GM21515 (cell line): Measurements from ENCODE around the gene FOXRED1.
A peak's percentile ranks its signal among the peaks of the same experiment; 100 is the strongest.

ENCODE experiments used
- ATAC-seq: cut with Tn5 transposase; IDR thresholded peaks from one replicate; pipeline ENCODE4 v1.9.1; 2021; ENCODE audit not compliant: unreplicated experiment

Gene FOXRED1

DNA sequence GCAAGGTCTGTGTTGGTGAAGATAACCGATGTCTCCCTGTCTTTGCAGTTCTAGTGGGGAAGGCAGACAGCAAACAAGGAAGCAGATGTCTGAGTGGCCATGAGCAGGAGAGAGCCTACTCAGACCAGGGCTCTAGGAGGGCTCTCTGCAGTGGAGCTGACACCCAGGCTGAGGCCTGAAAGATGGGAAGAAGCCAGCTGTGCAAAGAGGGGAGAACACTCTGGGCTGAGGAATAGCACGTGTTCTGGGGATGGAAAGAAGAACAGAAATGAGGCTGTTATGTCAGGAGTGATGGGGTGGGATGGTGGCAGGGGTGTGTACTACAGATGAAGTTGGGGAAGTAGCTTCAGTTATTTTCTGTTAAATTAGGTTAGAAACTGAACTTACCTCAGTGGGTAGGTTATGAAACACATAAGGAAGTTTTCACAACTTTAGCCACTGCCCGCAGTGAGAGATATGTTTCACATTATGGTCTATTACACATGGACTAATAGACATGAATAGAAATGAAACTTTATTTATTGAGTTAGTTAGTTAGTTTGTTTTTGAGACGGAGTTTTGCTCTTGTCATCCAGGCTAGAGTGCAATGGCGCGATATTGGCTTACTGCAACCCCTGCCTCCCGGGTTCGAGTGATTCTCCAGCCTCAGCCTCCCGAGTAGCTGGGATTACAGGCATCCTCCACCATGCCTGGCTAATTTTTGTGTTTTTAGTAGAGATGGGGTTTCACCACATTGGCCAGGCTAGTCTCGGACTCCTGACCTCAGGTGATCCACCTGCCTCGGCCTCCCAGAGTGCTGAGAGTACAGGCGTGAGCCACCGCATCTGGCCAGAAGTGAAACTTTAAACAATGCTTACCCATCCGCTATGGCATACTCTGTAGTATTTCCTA is 42.7 kb downstream of the FOXRED1 start:
- ATAC-seq = peak; percentile 74

DNA sequence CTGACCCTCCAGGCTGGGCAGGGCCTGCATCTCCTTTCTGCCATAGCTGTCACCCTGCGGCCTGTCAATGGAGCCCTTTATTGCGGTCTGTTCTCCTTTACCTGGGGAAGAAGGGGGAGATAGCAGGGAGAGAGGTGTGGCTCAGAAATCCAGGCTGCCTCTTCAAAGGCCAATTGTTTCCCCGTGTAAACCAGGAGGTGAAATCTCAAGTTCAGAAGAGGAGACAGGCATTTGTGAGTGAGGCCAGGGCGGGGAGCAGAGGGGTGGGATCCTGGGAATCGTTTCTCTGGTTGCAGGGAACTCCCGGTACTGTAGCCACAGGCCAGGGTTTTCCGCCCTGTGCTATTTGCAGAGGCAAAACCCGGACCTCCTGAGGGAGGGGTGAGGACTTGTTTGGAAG is 44.0 kb downstream of the FOXRED1 start:
- no peak for ATAC-seq

DNA sequence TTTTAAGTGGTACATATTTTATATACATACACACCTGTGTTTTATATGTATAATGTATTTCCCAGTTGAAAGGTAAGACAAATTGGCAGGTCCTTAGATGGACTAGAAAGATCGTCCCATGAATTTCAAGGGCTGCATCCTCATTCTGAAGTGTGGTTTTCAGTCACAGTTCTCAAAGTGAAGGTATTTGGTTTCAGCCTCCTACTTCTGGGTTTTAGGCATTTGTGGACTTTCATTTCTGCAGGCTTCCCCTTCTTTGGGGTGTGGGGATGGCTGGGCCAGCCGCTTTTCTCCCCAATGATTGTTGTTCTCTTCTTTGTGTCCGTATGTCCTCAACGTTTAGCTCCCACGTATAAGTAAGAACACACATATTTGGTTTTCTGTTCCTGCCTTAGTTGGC is 44.9 kb downstream of the FOXRED1 start:
- no peak for ATAC-seq

DNA sequence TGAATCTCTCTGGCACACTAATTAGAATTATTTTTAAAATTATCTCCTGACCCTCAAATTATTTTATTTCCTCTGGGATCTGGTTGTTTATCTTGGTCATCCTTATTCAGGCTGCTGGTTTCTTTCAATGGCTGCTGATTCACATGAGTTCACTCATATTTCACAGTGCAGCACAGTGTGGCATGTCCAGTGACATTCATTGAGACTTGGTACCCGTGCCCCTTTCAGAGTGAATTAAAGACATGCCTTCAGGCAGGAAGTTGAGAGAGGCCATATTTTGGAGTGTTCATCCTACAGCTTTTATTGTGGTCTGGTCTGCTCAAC is 48.4 kb downstream of the FOXRED1 start:
- no peak for ATAC-seq

DNA sequence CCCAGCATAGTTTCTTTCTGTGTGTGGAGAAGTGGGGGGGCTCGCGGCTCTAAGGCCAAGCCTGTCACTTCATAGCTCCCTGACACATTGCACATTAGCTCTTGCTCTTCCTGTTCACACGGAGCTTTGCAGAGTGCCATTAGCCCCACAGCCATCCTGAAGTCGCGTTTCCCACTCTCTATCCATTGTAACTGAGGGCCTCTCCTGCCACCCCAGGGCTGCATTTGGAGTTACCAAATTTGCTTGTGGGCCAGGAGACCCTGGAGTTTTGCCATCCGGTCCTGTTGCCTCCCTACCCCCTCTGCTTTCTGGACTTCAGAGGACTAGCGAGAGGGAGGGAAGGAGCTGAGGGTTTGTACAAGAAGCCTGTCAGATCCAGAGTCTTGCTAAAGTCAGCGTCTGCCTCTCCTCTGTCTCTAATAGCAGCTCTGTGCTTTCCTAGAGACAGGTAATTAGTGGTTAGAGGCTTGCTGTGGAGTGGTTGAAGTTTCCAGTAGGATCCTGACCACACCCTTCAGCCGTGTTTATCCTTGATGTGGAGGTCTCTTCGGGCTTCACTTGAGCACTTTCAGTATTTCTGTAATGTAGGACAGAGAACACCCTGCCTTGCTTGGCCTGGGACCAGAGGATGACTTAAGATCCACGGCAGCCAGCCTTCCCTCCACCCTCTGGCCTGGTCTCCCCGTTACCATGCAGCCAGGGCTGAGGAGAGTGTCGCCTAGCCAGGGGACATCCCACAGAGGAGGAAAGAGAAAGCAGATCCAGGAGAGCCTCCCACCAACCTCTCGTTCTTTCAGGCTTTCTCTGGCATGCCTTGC is 49.0 kb downstream of the FOXRED1 start:
- peak; percentile 38 for ATAC-seq

DNA sequence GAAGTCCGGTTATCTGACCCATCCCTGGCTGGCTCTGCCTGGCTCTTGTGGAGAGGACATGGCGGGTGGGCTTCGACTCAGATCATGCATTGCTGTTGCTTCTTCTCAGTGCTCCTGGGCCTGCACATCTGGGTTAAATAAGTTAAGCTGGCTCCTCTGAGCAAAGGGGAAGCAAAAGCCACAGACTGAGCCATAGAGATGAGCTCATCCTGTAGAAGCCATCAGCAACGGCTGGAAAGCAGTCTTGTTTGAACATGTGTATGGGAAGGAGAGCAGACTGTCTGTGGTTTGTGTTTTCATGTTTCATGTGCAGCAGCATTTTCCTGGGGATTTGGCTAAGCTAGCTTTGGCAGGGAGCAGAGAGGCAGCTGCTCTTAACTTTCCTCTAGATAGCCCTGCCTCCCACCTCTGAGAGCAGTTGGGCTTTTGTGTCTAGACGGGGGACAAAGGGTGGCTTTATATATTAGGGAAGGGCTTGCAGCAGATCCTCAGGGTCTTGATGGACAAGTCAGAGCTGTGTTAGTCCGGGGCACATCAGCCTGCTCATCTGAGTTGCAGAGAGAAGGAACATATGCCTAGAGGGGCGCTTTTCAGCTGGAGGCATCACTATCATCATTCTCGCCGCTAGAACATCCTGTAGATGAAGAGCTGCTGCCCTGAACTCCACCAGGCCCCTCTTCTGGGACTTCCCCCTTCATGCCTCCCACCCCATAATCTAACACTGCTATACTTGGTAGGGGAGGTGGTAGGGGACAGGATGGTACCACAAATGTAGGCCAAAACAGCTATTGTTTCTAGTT is 49.8 kb downstream of the FOXRED1 start:
- ATAC-seq = peak; percentile 85

DNA sequence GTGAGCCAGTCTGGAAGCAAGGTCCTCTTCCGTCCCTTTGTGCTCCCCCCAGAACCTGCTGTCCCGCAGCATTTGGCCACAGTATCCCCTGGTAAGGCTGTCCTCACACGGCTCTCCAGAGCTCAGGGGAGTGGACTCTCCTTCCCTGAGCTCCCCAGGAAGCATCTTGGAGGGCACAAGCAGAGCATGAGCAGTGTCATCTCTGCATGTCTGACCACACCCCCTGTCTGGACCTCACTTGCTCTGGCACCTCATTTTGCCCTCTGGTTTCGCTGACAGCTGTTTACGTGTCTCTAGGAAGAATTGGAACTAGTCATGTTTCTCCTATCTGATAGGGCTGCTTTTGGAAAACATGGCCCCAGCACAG is 50.4 kb downstream of the FOXRED1 start:
- no peak for ATAC-seq

DNA sequence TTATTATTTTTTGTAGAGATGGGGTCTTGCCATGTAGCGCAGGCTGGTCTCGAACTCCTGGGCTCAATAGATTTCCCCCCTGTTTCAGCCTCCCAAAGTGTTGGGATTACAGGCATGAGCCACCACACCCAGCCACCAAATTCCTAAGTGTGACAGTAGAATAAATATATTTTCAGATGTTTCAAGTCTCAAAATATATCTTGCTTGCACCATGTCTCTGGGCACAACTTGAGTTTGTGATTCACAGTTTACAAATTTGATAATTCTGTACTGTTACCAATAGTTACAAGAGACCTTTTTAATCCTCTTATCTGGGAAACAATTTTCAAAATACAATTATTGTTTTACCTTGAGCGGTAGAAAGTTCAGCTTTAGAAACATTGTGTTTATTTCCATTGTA is 54.0 kb downstream of the FOXRED1 start:
- no peak for ATAC-seq

DNA sequence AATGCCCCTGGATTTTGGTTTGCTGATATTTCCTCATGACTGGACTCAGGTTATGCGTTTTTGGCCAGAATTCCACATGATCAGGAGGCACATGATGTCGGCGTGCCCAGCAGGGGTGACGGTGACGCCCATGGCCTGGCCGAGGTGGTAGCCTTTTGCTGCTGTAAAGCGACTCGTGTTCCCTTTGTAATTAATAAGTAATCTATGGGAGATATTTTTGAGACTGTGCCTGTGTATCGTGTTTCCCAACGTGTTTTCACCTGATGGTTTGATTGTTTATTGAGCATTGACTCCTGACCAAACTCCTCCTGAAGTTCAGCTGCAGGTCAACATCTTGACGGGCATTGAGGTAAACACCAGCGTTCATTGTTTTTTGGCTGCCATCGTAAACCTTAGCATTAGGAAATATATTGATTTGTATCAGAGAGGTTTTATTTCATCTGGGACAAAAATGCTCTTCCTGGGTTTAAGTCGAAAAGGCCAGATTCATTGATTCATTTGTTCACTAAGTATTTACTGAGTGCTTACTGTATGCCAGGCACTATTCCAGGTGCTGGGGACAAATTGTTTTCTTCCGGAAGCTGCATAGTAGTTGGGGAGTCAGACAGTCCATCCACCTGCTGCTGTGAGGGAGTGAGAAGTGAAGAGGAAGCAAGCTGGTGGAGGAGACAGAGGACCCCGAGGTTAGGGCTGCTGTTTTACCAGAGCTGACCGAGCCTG is 58.5 kb downstream of the FOXRED1 start:
- ATAC-seq = no peak
